Stimulated activated CD8-positive, alpha-beta memory T cell treated with anti-CD3 and anti-CD28 coated beads, Interleukin-7, amount 100 ng/mL, for 48 hours (primary cell): ENCODE results near the gene ZNF202.
"Not testable (repeated sequence)": the region's sequence is repeated elsewhere in the genome, so short reads cannot be mapped to it uniquely, and the experiment has no call there.

ENCODE experiments used
- DNase-seq, 2 donors: peaks; one replicate each; pipeline ENCODE4 v3.0.0-alpha.2; 2020; ENCODE audit warnings: low read depth in 1 of 2; ENCODE audit errors: extremely low read depth in 1 of 2

The ZNF202 gene

DNA sequence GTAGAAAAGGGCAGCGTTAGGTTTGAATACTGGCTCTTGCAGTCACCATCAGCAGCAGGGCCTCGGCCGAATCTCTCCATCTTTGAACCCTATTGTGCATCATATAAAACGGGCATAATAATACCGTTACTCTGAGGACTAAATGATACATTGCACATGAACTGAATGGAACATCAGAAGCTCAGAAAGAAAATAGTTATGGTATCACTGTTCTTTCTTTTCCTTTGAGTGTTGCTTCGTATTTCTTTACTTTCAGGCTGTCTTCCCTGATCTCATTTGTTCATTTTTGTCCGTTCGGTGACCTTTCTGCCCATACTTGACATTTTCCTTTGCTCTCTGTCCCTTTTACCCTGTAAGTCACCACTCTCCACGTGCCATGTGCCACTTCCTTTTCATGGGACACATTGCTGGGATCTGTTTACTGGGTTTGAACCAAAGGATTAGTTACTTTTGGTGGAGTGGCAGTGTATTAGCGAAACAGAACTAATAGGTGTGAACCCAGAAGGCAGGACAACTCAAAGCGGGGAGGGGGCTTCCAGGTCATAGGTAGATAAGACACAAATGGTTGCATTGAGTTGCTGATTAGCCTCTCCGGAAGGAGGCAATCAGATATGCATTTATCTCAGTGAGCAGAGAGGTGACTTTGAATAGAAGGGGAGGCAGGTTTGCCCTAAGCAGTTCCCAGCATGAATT is 717 bp upstream of the ZNF202 start:
- no peak for DNase-seq

DNA sequence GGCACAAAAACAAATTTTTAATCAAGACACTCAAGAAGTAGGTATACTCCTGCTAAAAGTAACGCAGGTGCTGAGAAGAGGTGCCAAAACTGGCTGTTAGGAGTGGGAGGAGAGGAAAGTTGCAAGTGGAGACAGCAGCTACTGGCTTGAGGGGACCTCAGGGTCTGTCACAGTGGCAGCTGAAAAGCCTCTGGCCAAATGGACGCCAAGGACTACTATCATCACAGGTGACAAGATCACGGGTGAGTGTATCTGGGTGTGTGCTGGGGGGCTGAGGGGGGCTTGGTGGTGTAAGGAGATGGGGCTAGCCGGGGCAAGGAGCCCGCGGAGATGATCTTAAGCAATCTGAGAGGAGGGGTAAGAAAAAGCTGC is 687 bp downstream of the ZNF202 start:
- DNase-seq, result no peak

DNA sequence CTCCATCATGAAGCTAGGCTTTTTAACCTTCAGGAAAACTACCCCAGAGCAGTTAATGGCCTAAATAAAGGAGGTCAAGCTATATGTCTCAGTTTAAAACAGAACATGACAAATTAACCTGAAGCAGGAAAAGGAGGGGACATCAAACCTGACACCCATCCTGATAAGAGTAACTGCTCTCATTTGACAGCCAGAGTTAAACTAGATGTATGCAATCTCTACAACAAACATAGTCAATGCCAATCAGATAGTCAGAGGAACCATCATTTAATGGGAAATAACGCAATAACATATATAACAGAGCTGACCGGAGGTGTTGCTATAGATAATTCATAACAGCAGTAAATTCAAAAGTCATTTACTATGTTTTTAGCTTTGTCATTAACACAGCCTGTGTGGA is 3.1 kb downstream of the ZNF202 start:
- DNase-seq, result no peak

DNA sequence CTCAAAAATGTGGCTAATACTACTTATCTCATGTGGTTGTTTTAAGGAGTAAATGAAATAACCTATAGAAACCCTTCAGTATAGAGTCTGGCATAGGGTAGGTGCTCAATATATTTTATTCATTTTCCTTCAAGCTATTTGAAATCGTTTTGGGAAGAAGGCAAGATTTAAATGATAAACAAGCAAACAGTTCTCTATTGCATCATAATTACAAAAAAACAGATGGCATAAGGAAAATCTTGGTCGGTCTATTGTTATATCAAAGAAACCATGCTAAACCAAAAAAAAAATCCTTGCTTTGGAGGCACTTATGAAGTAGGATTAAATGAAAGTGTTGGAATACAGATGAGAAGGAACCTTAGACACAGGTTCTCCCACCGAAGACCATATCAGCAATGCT is 4.7 kb downstream of the ZNF202 start:
- DNase-seq, result no peak

DNA sequence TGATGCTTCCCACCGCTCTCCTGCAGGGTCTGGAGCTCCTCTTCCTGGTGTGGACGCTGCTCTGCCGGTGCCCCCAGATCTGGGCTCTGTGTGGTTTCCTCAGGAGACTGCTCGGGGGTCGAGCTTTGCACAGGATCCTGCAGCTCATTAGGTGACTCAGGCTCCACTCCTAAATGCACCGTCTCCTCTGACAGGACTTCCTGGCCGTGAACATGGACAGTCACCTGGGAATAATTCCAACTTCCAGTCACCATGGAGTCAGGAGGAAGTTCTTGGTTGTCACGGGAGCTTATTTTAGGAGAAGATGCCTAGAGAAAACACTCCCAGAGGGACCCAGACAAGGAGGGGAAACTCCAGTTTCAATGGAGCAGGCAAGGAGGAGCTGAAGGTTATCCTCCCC is 11.9 kb downstream of the ZNF202 start:
- no peak for DNase-seq

DNA sequence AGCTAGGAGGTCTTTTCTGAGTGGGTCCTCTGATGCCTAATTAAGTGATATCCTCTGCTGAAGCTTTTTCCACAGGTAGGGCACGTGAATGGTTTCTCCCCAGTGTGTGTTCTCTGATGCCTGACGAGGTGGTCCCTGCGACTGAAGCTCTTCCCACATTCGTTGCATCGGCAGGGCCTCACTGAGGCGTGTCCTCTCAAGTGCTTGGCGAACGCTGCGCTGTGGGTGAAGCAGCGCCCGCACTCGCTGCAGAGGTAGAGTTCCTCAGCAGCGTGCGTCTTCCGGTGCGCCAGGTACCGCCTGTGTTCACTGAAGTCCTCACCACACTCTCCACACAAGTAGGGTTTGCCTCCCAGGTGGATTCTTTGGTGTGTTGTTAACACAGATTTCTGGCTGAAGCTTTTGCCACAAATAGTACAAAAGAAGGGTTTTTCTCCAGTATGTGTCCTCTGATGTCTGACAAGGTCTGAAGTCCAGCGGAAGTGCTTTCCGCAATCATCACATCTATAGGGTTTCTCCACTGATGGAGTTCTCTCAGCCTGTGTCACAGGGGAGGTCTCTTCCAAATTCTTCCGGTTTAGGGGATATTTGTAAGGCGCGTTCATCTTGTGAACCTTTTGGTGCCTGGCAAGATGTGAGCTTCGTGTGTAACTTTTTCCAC is 15.3 kb downstream of the ZNF202 start:
- DNase-seq, result no peak

DNA sequence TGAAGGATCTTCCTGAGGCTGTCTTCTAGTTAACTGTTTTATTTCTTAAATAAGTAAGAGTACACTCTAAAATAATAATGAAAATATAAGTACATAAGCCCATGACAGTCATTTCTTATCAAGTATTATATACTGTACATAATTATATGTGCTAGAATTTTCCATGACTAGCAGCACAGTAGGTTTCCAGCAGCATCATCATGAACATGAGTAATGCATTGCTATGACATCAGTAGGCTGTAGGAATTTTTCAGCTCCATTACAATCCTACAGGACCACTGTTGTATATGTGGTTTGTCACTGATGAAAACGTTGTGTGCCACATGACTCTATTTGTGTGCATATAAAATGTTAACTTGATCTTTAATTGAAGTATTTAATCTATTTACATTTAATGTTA is 22.0 kb downstream of the ZNF202 start:
- DNase-seq, result no peak

DNA sequence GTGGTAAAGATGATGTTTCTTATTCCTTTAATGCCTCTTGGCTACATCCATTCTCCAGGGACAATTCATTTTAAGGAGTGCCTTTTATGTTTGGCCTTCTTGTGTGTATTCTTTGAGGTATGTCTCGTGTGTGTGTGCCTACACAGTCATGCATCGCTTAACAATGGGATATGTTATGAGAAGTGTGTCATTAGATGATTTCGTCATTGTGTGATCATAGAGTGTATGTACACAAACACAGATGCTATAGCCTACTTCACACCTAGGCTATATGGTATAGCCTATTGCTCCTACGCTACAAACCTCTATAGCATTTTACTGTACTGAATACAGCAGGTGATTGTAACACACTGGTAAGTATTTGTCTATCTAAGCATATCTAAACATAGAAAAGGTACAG is 23.0 kb downstream of the ZNF202 start:
- DNase-seq, result no peak

DNA sequence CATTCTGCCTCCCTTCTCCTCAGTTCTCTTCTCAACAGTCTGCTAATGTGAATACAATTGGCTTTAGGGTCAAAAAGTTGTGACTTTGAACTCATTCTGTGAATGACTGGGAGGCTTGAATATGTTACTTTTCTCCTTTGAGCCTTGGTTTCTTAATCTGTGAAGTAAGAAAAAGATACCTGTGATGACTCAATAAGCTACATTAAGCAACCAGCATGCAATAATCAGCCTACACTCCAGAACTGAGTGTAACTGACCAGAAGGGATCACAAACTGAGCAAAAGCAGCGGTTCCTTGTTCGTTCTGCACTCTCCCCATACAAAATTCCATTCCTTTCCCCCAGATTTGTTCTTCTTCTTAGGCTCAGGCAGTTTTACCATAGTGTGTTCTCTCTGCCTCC is 23.4 kb downstream of the ZNF202 start:
- DNase-seq, result no peak

DNA sequence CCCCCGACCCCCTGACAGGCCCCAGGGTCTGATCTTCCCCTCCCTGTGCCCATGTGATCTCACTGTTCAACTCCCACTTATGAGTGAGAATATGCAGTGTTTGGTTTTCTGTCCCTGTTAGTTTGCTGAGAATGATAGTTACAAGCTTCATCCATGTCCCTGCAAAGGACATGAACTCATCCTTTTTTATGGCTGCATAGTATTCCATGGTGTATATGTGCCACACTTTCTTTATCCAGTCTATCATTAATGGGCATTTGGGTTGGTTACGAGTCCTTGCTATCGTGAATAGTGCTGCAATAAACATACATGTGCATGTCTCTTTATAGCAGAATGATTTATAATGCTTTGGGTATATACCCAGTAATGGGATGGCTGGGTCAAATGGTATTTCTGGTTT is 28.8 kb downstream of the ZNF202 start:
- not testable (repeated sequence) for DNase-seq

DNA sequence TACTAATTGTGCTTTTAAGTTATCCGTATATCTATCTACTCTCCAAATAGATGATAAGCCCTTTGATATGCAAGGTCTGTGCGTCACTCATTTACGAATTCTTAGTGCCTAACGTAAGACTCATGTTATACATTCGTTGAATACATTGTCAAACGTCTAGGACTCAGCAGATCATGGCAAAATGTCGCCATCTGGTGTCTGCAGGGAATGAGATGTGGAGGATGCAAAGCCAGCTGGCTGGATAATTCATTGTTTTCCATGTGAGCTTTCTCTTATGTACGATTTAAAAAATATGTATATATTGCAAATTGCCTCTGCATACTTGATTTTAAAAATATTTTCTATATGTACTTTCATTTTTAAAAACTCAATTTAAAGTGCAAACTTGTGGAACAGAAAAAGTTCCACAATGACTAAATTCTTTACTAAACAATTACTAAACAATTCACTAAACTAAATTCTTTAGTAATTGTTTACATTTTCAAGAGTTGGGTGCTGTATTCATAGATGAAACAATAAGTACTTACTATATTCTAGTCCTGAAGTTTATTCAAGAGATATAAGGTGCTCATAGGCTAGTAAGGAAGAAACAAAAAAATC is 33.8 kb downstream of the ZNF202 start:
- DNase-seq, result peak in 1 of 2 donors; percentile 16

DNA sequence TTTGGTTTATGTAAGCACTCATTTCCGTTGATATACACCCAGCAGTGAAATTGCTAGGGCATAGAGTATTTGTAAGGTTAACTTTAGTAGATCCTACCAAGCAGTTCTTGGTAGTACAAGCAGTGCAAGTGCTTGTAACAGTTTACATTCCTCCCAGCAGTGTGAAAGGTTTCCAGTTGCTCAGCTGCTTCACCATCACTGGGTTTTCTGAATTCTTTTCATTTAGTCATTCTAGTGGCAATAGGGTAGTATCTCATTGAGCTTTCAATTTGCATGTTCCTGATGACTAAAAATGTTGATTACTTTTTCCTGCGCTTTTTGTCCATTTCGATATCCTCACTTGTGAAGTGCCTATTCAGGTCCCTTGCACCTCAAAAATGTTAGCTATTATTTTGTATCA is 34.3 kb downstream of the ZNF202 start:
- no peak for DNase-seq

DNA sequence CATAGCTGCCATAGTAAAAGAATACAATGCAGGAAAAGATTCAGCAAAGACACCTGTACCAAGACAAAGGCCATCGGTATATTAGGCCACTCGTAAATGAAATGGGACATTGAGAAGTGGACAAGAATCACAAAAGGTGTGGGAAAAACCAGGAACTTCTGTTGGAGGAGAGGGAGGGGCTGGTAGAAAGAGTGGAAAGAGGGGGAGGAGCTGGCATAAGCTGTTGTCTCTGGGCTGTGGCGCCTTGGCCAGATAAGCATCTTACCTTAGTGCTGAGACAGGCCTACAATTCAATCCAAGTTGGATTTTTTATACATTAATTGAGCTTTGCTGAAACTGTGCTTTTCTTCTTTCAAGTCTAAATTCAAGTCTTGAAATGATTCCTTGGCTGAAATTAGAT is 37.1 kb downstream of the ZNF202 start:
- DNase-seq, result no peak

DNA sequence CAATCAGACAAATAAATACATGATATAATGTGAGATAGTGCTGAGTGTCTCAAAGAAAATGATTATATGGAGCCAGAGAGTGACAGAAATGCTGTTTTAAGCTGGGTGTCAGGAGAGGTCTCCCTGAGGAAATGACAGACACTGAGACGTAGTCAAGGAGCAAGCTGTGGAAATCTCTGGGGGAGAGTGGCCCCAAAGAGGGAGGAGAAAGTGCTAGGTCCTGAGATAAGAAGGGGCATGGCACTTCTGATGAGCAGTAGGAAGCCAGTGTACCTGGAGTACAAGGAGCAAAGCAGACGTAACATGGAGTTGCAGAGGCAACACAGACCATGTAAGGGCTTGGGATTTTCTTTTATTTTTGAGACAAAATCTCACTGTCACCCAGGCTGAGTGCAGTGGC is 38.8 kb downstream of the ZNF202 start:
- no peak for DNase-seq

DNA sequence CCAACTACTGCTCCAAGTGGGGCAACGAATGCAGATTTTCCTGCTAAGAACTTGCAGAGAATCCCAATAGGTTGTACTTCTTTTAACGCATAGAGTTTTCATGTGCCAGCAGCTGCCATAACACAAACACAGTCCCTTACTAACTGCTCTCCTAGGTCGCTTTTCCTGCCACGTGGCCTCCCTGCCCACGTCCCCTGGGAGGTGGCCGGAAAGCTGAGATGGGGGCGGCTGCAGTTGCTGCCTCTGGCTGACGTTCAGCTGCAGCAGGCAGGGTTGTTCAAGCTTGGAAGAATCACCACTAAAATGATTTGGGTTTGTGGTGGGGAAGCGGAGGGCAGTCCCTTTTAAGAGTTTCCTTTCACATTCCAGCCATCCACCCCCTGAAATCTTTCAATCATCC is 39.3 kb downstream of the ZNF202 start:
- no peak for DNase-seq

DNA sequence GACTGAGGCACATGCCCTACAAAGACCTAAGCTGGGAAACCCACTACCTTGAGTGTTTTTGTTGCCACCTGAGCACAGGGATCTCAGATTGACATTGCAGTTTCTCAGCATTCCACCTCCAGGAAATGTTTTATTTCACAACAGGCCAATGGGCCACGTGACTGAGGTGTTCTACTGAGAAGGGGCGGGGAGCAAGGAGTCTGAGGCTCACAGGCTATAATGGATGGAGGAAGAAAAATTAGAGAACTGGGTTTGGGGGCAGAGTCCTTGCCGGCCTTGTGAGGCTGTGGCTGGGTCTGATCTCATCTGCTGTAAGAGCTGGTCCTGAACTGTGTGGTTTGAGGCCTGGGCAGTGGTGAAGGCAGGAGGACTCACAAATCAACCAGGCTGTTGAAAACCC is 40.7 kb downstream of the ZNF202 start:
- no peak for DNase-seq

DNA sequence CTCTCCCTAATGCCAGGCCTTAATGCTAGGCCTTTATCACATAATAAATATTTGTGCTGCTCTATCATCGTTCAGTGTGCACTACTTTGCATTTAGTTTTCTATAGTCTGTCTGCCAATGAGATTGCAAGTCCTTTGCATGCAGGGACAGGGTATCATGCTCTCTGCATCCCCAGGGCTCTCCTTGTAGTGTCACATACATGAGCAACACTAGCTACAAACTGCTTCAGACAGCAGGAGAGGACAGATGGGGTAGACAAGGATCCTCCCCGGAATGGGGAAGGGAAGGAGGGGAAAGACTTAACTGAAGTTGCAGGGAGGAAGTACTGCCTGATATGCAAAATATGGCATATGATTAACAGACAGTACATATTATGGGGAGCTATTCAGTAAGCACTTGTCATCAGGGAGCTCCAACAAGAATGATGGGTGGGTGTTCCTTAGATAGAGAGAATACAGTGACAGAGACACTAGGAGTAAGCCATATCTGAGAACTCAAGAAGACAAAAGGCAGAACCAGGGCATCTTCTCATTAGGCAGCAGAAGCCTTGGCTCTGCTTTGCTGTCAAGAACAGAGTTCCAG is 42.8 kb downstream of the ZNF202 start:
- no peak for DNase-seq

DNA sequence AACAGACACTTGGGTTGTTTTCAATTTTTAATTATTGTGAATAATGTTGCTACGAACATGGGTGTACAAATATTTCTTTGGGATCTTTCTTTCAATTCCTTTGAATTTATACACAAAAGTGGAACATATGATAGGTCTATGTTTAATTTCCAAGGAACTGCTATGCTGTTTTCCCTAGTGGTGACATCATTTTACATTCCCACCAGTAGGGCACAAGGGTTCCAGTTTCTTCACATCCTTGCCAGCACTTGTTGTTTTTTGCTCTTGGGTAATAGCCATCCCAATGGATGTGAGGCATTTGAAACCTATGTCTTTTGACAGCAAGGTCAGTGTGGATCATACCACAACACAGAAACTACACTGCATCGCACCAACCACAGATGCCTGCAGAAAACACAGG is 45.3 kb downstream of the ZNF202 start:
- DNase-seq, result no peak

DNA sequence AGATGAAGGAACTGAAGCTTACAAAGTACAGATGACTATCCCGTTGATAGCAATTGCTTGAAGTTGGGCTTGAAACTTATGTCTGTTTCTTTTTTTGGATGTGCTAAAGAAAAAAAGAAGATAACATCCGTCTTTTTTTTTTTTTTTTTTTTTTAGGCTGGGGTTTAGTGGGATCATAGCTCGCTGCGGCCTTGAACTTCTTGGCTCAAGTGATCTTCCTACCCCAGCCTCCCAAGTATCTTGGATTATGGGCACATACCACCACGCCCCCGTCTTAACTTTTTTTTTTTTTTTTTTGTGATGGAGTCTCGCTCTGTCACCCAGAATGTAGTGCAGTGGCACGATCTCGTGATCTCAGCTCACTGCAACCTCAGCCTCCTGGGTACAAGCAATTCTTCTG is 46.2 kb downstream of the ZNF202 start:
- DNase-seq, result no peak

DNA sequence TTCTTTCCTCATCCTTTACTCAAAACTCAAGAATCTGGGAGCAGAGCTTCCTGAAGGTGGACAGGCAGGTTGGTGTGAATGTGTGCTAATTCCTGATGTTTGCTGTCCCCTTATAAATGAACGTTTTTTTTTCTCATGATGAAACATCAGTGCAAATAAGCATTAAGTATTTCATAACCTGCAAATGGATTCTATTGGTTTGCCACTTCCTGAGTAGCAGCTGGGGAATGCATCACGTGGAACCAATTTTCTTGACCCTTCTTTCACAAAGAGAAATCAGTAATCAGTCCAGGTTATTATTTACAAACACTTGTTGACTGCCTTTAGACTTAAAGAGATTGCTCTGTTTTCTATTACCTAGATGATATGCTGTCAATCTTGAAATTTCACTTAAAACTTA is 46.9 kb downstream of the ZNF202 start:
- no peak for DNase-seq

DNA sequence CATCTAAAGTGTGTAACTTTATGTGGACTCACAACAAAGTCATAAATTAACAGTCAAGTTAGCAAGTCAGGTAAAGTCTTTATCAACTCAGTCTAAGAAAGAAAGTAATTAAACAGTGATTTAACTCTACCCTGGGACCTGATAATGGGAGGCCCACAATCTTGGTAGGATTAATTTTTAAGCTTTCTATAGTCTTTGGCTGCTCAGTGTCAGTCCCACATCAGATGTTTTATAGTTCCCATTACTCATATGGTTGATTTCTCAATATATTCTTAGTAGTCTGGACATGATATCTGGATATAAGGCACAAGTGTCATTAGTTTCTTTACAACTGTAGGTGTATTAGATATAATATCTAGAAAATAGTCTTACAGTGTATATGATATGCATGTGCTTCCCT is 48.5 kb downstream of the ZNF202 start:
- DNase-seq, result no peak

DNA sequence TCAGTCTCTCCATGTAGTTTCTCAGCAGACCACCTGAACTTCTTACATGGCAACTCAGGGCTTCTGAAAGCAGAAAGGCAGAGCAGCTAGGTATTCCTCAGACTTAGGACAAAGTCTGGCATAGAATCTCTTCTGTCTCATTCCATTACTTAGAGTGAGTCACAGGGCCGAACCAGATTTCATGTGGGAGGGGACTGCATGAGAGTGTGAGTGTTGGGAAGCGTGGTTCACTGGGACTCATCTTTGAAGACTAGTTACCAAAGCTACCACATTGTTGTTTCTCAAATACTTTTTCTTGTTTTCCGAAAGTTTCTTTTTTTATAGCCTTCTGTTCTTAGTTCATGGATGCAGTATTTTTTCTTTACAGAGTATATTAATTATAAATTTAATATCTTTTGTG is 51.0 kb downstream of the ZNF202 start:
- peak in 1 of 2 donors; percentile 11 for DNase-seq
